ENCODE data around the gene ASPM.

GRCh38 chr1:197146101-197147095, at the start of gene ASPM:
- TF ChIP-seq CTCF (IDR thresholded peaks at IDR 0.05 in 8 of 11, conservative IDR thresholded peaks at IDR 0.05 in 3 of 11) = no peak
- TF ChIP-seq POLR2A (IDR thresholded peaks at IDR 0.05) = no peak
